H1 (cell line): ENCODE results near the gene DCK. TPM values are rescaled to one million over a fixed set of nuclear protein-coding genes. Genes with fewer than 3 reads are reported as not detected.
A peak's percentile ranks its signal among the peaks of the same experiment; 100 is the strongest.

Experiments
- CTCF ChIA-PET: fragments of 300-600 bp; sonication (Branson Sonifier 250); formaldehyde crosslinking; loops from one replicate; lab custom pipeline; 2021; ENCODE audit not compliant: partially characterized antibody; lab: Charles Lee
- POLR2A ChIA-PET: fragments of 300-600 bp; sonication (Branson Sonifier 250); formaldehyde crosslinking; loops from one replicate; lab custom pipeline; 2021; ENCODE audit warnings: inconsistent platforms; ENCODE audit not compliant: partially characterized antibody; lab: Charles Lee
- DNase-seq, 2 experiments: peaks; one replicate each; pipeline versions ENCODE4 v3.0.0 to v3.0.0-alpha.2; 2010 to 2022; ENCODE audit warnings: low spot score in 2 of 2, low read depth in 1 of 2, mixed read lengths in 1 of 2
- FAIRE-seq: peaks from 2 replicates; lab custom pipeline; 2011; peaks lifted over from hg19 to GRCh38; lab: Jason Lieb, UNC
- H2AFZ ChIP-seq: 2 replicates; pipeline ENCODE4 v1.8.1; 2012; ENCODE audit warnings: low read length, inconsistent platforms
- H2AK5ac ChIP-seq: 2 replicates; pipeline ENCODE4 v1.6.1; 2013; ENCODE audit warnings: low read depth, low read length
- H2BK120ac ChIP-seq: replicated peaks from 2 replicates; pipeline ENCODE3; 2013; ENCODE audit warnings: low read depth, low read length, inconsistent platforms
- H2BK12ac ChIP-seq: 2 replicates; pipeline ENCODE4 v1.6.1; 2013; ENCODE audit warnings: low read depth, low read length
- H2BK15ac ChIP-seq: 2 replicates; pipeline ENCODE4 v1.6.1; 2013; ENCODE audit warnings: low read length
- H2BK20ac ChIP-seq: 2 replicates; pipeline ENCODE4 v1.6.1; 2013; ENCODE audit warnings: low read length
- H2BK5ac ChIP-seq: 2 replicates; pipeline ENCODE4 v1.6.1; 2013; ENCODE audit warnings: low read depth, low read length
- H3K14ac ChIP-seq: 2 replicates; pipeline ENCODE4 v1.6.1; 2013; ENCODE audit warnings: inconsistent platforms; ENCODE audit not compliant: insufficient read length
- H3K18ac ChIP-seq: 2 replicates; pipeline ENCODE4 v1.6.1; 2013; ENCODE audit warnings: low read length; ENCODE audit errors: extremely low read depth
- H3K23ac ChIP-seq: 2 replicates; pipeline ENCODE4 v1.6.1; 2013; ENCODE audit warnings: inconsistent platforms; ENCODE audit not compliant: insufficient read length
- H3K23me2 ChIP-seq: 2 replicates; pipeline ENCODE4 v1.6.1; 2013; ENCODE audit warnings: low read depth, low read length
- H3K27ac ChIP-seq: 2 replicates; pipeline ENCODE4 v1.6.1; 2011; ENCODE audit warnings: low read depth, low read length, inconsistent platforms
- H3K27me3 ChIP-seq, 4 experiments: replicated peaks in 1 of 4; 1 replicate in 1 of 4; 2 replicates in 3 of 4; pipeline versions ENCODE4 v1.6.1 to v1.8.1; 2011 to 2013; ENCODE audit warnings: low read length in 3 of 4, mild to moderate bottlenecking in 3 of 4, inconsistent platforms in 2 of 4, mixed read lengths in 2 of 4, moderate library complexity in 1 of 4; ENCODE audit not compliant: control insufficient read depth in 3 of 4, insufficient read depth in 3 of 4; ENCODE audit errors: extremely low read depth in 1 of 4
- H3K36me3 ChIP-seq, 4 experiments: 2 replicates each; pipeline versions ENCODE4 v1.6.1 to v1.8.1; 2011 to 2013; ENCODE audit warnings: mild to moderate bottlenecking in 4 of 4, low read length in 3 of 4, moderate library complexity in 2 of 4, control low read depth in 1 of 4, inconsistent platforms in 1 of 4; ENCODE audit not compliant: insufficient read depth in 4 of 4, control insufficient read depth in 2 of 4
- H3K4ac ChIP-seq: replicated peaks from 2 replicates; pipeline ENCODE3; 2013; ENCODE audit warnings: low read length, low read depth, mixed read lengths, inconsistent platforms; ENCODE audit not compliant: insufficient read length
- H3K4me1 ChIP-seq, 4 experiments: replicated peaks in 1 of 4; 1 replicate in 1 of 4; 2 replicates in 3 of 4; pipeline versions ENCODE4 v1.6.1 to v1.8.1; 2011 to 2013; ENCODE audit warnings: low read length in 3 of 4, inconsistent platforms in 2 of 4, mixed read lengths in 1 of 4; ENCODE audit not compliant: insufficient read depth in 4 of 4, control insufficient read depth in 3 of 4
- H3K4me2 ChIP-seq, 2 experiments: 2 replicates each; pipeline versions ENCODE4 v1.6.1 to v1.8.1; 2011 to 2013; ENCODE audit warnings: low read depth in 2 of 2, low read length in 2 of 2, control low read depth in 1 of 2, inconsistent platforms in 1 of 2, mild to moderate bottlenecking in 1 of 2; ENCODE audit not compliant: insufficient read depth in 1 of 2
- H3K4me3 ChIP-seq, 4 experiments: fragments of 200-600, 300-600 bp in 1 of 4; sonication (generic), shearing (Covaris generic), sonication (Bioruptor Twin) in 1 of 4; 2 replicates each; pipeline versions ENCODE4 v1.5.1 to v1.8.1; 2011 to 2016; ENCODE audit warnings: low read length in 4 of 4, low read depth in 3 of 4, control low read depth in 2 of 4, inconsistent platforms in 2 of 4, mild to moderate bottlenecking in 2 of 4, mixed read lengths in 1 of 4, moderate library complexity in 1 of 4; ENCODE audit not compliant: insufficient read depth in 2 of 4; ENCODE audit errors: extremely low read depth in 1 of 4
- H3K56ac ChIP-seq: replicated peaks from 2 replicates; pipeline ENCODE3; 2013; ENCODE audit warnings: low read depth, mild to moderate bottlenecking, mixed read lengths, low read length, inconsistent platforms; ENCODE audit not compliant: insufficient read length
- H3K79me1 ChIP-seq: 2 replicates; pipeline ENCODE4 v1.6.1; 2013; ENCODE audit warnings: low read depth, low read length, control low read depth
- H3K79me2 ChIP-seq, 2 experiments: 2 replicates each; pipeline versions ENCODE4 v1.6.1 to v1.8.1; 2012 to 2013; ENCODE audit warnings: low read length in 2 of 2, mild to moderate bottlenecking in 2 of 2, inconsistent platforms in 1 of 2; ENCODE audit not compliant: insufficient read depth in 2 of 2, control insufficient read depth in 1 of 2
- H3K9ac ChIP-seq, 4 experiments: replicated peaks in 1 of 4; 1 replicate in 1 of 4; 2 replicates in 3 of 4; pipeline versions ENCODE4 v1.6.1 to v1.8.1; 2011 to 2013; ENCODE audit warnings: low read depth in 3 of 4, low read length in 3 of 4, control low read depth in 2 of 4, mild to moderate bottlenecking in 2 of 4, moderate library complexity in 2 of 4, inconsistent platforms in 1 of 4; ENCODE audit errors: extremely low read depth in 1 of 4
- H3K9me3 ChIP-seq, 2 experiments: 2 replicates each; pipeline versions ENCODE4 v1.6.1 to v1.8.1; 2012 to 2013; ENCODE audit warnings: mild to moderate bottlenecking in 2 of 2, moderate library complexity in 2 of 2, control low read depth in 1 of 2, inconsistent platforms in 1 of 2, low read depth in 1 of 2, low read length in 1 of 2, mixed read lengths in 1 of 2; ENCODE audit not compliant: insufficient read depth in 2 of 2
- H4K20me1 ChIP-seq, 2 experiments: replicated peaks in 1 of 2; 2 replicates each; pipeline versions ENCODE3 to v1.8.1; 2011 to 2013; ENCODE audit warnings: inconsistent platforms in 2 of 2, low read length in 2 of 2, mild to moderate bottlenecking in 1 of 2; ENCODE audit not compliant: insufficient read depth in 2 of 2, control insufficient read depth in 1 of 2
- H4K5ac ChIP-seq: 2 replicates; pipeline ENCODE4 v1.6.1; 2013; ENCODE audit warnings: low read length, low read depth, mixed read lengths, inconsistent platforms; ENCODE audit not compliant: insufficient read length
- H4K8ac ChIP-seq: 2 replicates; pipeline ENCODE4 v1.8.0; 2013; ENCODE audit warnings: mild to moderate bottlenecking, moderate library complexity, low read length, inconsistent platforms; ENCODE audit not compliant: insufficient read depth; ENCODE audit errors: extremely low read depth
- H4K91ac ChIP-seq: replicated peaks from 2 replicates; pipeline ENCODE3; 2013; ENCODE audit warnings: low read length, mixed read lengths, inconsistent platforms; ENCODE audit not compliant: insufficient read length
- BRCA1 ChIP-seq: IDR thresholded peaks from 2 replicates; pipeline ENCODE4 v1.6.1; 2012; ENCODE audit warnings: low read depth, low read length, improper control_type of control experiment
- PHF8 ChIP-seq: fragments of 200-600 bp; sonication (generic); conservative IDR thresholded peaks from 2 replicates; pipeline ENCODE4 v1.7.1; 2012; ENCODE audit warnings: low read depth, mild to moderate bottlenecking, inconsistent platforms, low read length, moderate library complexity
- POU5F1 ChIP-seq: IDR thresholded peaks from 2 replicates; pipeline ENCODE4 v1.6.1; 2011; ENCODE audit warnings: low read depth, mild to moderate bottlenecking, low read length, moderate library complexity
- RBBP5 ChIP-seq: IDR thresholded peaks from 2 replicates; pipeline ENCODE4 v1.7.1; 2012; ENCODE audit warnings: low read depth, mild to moderate bottlenecking, inconsistent platforms, low read length, moderate library complexity, borderline replicate concordance
- RNF2 ChIP-seq: fragments of 200-900, 300-1000 bp; sonication (generic); IDR thresholded peaks from 2 replicates; pipeline ENCODE4 v1.7.1; 2016; ENCODE audit warnings: borderline replicate concordance, low read depth, mild to moderate bottlenecking, antibody characterized with exemption, low read length; ENCODE audit not compliant: poor library complexity, severe bottlenecking; ENCODE audit errors: missing control alignments
- SIRT6 ChIP-seq: IDR thresholded peaks from one replicate; pipeline ENCODE4 v1.7.1; 2012; ENCODE audit warnings: low read length, inconsistent platforms
- SRF ChIP-seq: IDR thresholded peaks from 2 replicates; pipeline ENCODE4 v1.6.1; 2011; ENCODE audit warnings: mild to moderate bottlenecking, low read depth, low read length, moderate library complexity
- TAF7 ChIP-seq: optimal IDR thresholded peaks from 2 replicates; pipeline ENCODE3; 2011; ENCODE audit warnings: low read depth, mild to moderate bottlenecking, inconsistent platforms, low read length, moderate library complexity, borderline replicate concordance
- TBP ChIP-seq: IDR thresholded peaks from 2 replicates; pipeline ENCODE4 v1.6.1; 2011; ENCODE audit warnings: low read depth, low read length, improper control_type of control experiment
- TCF12 ChIP-seq: IDR thresholded peaks from 2 replicates; pipeline ENCODE4 v1.6.1; 2011; ENCODE audit warnings: low read depth, mild to moderate bottlenecking, low read length
- TEAD4 ChIP-seq: IDR thresholded peaks from 2 replicates; pipeline ENCODE4 v1.6.1; 2012; ENCODE audit warnings: low read depth, low read length, inconsistent platforms, mixed read lengths
- WGBS, 2 experiments: shearing (Covaris generic) in 1 of 2; methylation state at CpG; one replicate each; pipeline versions ENCODE4 v1.1.6 to v1.1.7; 2013 to 2015; ENCODE audit warnings: low lambda C conversion rate in 2 of 2, mixed read lengths in 2 of 2, inconsistent platforms in 1 of 2, low coverage in 1 of 2, missing lambda C conversion rate in 1 of 2; ENCODE audit not compliant: insufficient replicate concordance in 2 of 2, insufficient coverage in 1 of 2, insufficient read length in 1 of 2; ENCODE audit errors: extremely low coverage in 1 of 2, missing lambda C conversion rate in 1 of 2; 5-methylcytosine and 5-hydroxymethylcytosine counted together
- polyA plus RNA-seq, 7 experiments: library from polyadenylated mRNA; depleted of rRNA in 3 of 7; stranded (reverse) in 5 of 7; unstranded in 2 of 7; fragments of >200 nt in 5 of 7; fragments of 200-250 nt in 2 of 7; gene quantifications; 1 replicate in 5 of 7; 2 replicates in 1 of 7; 4 replicates in 1 of 7; pipeline versions ENCODE4 v1.2.1 to v1.2.3, GENCODE V29; 2011 to 2013; ENCODE audit warnings: missing spikeins in 2 of 7, mixed read lengths in 2 of 7
- total RNA-seq: library from RNA; stranded (reverse); fragmentation: NEBNext Ultra II Directional; extraction: Animal tissue kit (Norgen Biotek cat#: 25700); gene quantifications from 2 replicates; pipeline ENCODE4 v1.2.1, GENCODE V29; 2021
- TF ChIP-seq, protein P1 (sequence below): IDR thresholded peaks from 2 replicates; pipeline ENCODE4 v1.6.1; 2012; ENCODE audit warnings: inconsistent platforms

DCK gene
- total and polyA plus RNA-seq, 2 of the 8 experiments (the other 6 are each of a cell fraction or from before 2014, with no cell fraction given) = 4.8 to 18.1 TPM

DNA sequence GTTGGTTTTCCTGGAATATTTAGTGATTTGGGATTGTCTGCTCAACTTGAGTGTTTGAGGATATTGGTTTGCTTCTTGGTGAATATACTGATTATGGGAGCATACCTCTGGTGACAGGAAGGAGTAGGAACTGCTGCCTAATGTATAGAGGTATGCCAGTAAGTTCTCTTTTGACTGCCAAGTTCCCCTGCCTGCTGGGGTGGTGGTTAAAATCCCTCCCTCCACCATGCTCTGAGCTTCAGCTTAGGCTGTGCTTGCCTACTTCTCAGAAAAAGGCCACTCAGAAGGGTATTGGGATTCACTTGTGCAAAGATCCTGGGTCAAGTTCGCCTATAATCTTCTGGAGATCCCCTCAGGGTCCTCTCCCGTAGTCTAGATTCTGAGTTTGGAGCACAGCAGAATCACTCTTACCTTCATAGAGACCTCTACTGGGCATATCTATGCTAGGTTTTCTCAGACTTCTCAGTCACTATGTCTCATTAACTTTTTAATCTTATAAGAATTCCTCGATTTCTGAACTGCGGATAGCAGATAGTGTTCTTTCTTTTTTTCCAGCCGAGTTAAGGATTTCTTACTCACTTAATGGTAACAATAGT, 44.7 kb upstream of the DCK start:
- no peak overlapping the region for H3K18ac ChIP-seq
- H3K14ac ChIP-seq = no peak overlapping the region
- 91% methylated on average over 5 of the region's 5 CpGs; no CpG with 5 or more reads in 1 of the 2 experiments for WGBS, 2 experiments
- H3K79me2 ChIP-seq = peaks cover 0 to 55% of the 10 kb centered on the region in 2 experiments; a peak in 2 of 4 replicates
- no peak overlapping the region for H2BK120ac ChIP-seq
- H3K27me3 ChIP-seq = no peaks in the 10 kb centered on the region
- POLR2A ChIA-PET = no interaction called here
- peak overlapping the region; percentile 11 for H4K91ac ChIP-seq
- TF ChIP-seq TBP (no peak), RBBP5 (no peak), TAF7 (no peak), SRF (no peak), SIRT6 (no peak), PHF8 (no peak), TCF12 (no peak), POU5F1 (no peak), BRCA1 (no peak), RNF2 (no peak), TEAD4 (no peak)
- TF ChIP-seq, protein P1, sequence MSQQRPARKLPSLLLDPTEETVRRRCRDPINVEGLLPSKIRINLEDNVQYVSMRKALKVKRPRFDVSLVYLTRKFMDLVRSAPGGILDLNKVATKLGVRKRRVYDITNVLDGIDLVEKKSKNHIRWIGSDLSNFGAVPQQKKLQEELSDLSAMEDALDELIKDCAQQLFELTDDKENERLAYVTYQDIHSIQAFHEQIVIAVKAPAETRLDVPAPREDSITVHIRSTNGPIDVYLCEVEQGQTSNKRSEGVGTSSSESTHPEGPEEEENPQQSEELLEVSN = no peak
- H3K79me1 ChIP-seq = no peaks in the 10 kb centered on the region; the same call in 1 of the 2 replicates
- H3K23me2 ChIP-seq = no peaks in the 10 kb centered on the region
- no peak overlapping the region for H2BK12ac ChIP-seq
- peaks cover 0 to 13% (median 1%) of the 10 kb centered on the region in 4 experiments; a peak in 4 of 7 replicates for H3K4me1 ChIP-seq
- no peak overlapping the region for H2BK20ac ChIP-seq
- H4K8ac ChIP-seq = no peak overlapping the region
- CTCF ChIA-PET = interaction anchor here (1.0 kb wide), 1 partner anchor 62 kb away, joined by 3 read pairs; no protein-coding TSS in a partner anchor
- H2AFZ ChIP-seq = no peak overlapping the region
- no peak overlapping the region for H3K4me3 ChIP-seq
- no peak overlapping the region for H3K4me2 ChIP-seq
- H4K5ac ChIP-seq = no peak overlapping the region
- H3K36me3 ChIP-seq = no peaks in the 10 kb centered on the region
- FAIRE-seq (no peak), DNase-seq (no peak)
- H3K56ac ChIP-seq = no peak overlapping the region
- no peak overlapping the region for H2BK15ac ChIP-seq
- no peak overlapping the region for H3K23ac ChIP-seq
- H3K9me3 ChIP-seq = no peaks in the 10 kb centered on the region
- H2AK5ac ChIP-seq = no peak overlapping the region
- peak overlapping the region in 1 of 4 experiments; percentile 34; a peak in 1 of 7 replicates for H3K9ac ChIP-seq
- no peak overlapping the region for H3K4ac ChIP-seq
- peaks cover 0 to 4% of the 10 kb centered on the region in 2 experiments for H4K20me1 ChIP-seq
- no peak overlapping the region for H3K27ac ChIP-seq
- H2BK5ac ChIP-seq = no peak overlapping the region
